ENCODE results near the gene TM6SF1.
"Not testable (repeated sequence)": the region's sequence is repeated elsewhere in the genome, so short reads cannot be mapped to it uniquely, and the experiment has no call there.

TM6SF1 gene

DNA sequence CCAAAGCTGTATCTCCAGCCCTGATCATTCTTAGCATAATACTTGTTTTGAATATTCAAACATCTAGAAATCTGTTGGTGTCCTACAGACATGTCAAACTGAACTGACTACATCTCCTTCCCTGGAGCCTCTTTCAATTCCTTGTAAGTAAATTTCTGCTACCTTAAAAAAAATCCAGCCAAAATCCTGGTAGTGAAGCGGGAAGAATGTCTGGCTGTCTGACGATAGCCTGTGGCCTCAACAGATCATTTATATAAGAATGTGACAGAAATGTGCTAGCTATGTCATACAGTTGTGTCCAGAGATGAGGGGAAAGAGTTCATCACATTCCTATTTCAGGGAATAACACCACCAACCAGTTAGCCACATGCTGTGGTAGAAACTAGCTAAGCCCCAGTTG, 18.6 kb upstream of the TM6SF1 start:
- DNase-seq (ENCODE audit: low spot score): no peak

DNA sequence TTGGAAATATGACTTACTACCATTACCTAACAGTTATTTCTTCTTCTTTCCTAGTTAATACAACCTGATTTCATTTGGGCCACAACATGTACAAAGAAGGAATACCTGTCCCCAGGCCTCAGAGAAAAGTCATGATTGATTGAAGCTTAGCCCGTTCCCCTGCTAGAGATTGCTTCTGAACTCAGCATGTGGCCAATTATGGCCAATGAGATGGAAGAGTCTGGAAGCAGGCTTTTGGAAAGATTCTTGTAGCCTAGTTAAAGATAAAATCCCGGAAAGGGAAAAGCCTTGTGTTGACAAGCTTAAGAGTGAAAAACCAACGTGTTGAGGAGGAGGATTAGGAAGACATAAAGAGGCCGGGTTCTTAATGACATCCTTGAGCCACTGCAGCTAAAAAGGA, 17.0 kb upstream of the TM6SF1 start:
- DNase-seq (ENCODE audit: low spot score): no peak

DNA sequence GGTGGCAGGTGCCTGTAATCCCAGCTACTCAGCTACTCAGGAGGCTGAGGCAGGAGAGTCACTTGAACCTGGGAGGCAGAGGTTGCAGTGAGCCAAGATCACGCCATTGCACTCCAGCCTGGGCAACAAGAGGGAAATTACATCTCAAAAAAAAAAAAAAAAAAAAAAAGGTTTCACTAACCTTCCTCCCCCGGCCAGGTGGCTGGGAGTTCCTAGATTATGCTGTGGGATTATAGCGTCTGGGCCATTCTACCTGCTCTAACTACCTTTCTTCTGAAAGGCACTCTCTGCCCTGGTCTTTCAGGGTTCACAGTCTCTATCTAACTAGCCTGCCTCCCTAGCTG, 15.5 kb upstream of the TM6SF1 start:
- not testable (repeated sequence) for DNase-seq (ENCODE audit: low spot score)

DNA sequence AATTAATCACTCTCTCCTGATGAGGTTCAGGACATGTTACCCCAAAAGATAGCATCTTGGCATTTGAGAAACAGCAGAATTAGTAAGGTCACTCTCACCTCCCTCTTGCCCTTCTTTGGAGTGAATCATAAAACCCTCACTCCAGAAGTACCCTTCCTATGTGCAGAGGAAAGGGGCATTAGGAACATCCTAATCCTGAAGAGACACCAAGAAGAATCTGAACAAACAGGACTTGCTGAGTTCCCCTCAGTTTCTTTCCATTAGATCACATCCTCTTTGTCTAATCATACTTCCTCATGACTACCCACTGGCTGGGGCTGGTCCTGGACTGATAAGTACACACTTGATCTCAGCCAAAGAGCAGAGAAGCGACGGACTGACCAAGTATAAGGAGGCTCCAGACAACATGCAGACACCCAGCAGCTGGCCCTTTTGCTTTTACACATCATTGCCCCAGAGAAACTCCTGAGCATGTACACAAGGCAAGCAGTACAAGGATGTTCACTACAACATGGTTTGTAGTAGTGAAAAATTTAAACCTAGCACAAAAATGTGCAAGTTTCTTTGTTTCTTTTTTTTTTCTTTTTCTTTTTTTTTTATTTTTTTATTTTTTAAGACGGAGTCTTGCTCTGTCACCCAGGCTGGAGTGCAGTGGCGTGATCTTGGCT, 15.0 kb upstream of the TM6SF1 start:
- DNase-seq (ENCODE audit: low spot score): no peak

DNA sequence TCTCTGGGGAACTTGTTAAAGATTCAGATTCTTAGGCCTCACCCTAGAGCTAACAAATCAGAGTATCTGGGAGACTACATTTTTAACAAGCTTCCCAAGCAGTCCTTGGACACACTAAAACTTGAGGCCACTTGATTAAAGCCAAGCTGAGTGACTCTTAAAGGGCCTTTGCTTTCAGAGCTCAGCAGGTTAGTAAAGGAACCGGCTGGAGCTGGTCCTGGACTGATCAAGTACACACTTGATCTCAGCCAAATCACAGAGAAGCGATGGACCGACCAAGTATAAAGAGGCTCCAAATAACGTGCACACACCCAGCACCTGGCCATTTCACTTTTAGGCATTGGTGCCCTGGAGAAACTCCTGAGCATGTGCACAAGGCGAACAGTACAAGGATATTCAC, 12.9 kb upstream of the TM6SF1 start:
- DNase-seq (ENCODE audit: low spot score): no peak

DNA sequence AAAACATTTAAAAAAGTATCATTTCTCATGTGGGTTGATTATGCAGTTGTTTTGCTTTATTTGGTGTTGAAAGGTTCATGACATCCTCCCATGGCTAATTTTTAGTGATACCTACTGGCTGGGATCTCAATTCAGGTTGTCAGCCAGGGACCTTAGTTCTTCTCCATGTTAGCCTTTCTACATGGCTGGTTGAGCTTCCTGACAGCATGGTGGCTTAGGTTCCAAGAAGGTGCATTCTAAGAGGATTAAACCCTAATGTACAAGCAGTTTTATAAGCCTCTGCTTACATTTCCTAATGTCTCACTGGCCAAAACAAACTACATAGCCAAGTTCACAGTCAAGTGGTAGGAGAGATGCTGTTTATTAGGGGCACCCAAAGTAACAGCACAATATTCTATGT, 9.4 kb upstream of the TM6SF1 start:
- DNase-seq (ENCODE audit: low spot score): no peak

DNA sequence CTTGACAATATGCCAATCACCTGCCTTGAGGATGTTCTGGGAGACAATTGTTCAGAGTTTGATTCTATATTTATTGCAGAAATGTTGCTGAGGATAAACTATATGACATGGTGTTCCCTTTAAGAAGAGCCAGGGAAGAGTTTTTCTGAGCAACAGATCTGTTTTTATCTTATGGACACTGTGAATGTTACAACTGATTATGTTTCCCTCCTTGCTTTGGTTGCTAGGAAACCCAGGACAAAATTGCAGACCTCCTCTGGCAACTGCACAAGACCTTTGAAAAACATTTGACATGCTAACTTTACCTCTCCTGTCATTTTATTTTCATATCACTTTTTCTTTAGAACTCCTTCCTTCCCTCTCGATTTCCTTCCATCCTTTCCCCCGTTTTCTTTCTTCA, 8.2 kb upstream of the TM6SF1 start:
- no peak for DNase-seq (ENCODE audit: low spot score)

DNA sequence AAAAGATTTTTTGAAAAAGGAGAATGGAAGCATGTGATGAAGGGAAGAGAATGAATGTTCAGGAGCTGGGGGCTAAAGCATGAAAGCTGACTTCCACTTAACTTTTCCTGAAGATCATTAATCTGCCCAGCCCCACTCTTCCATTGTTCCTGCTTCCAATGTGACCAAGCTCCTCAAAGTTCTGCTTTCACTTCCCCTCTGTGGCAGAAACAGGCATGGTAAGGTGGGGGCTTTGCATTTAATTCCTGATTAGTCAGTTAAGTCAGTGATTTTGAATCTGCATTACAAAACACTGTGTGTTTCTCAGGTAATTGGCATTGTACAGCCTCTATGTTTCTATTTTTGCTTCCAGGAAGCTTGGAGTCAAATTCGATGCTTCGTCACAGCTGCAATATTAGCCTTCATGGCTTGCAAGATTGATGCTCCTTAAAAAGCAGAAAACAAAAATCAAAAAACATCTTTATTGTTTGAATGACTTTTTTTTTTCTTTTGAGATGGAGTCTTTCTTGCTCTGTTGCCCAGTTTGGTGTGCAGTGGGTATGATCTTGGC, 7.3 kb upstream of the TM6SF1 start:
- DNase-seq (ENCODE audit: low spot score): no peak

DNA sequence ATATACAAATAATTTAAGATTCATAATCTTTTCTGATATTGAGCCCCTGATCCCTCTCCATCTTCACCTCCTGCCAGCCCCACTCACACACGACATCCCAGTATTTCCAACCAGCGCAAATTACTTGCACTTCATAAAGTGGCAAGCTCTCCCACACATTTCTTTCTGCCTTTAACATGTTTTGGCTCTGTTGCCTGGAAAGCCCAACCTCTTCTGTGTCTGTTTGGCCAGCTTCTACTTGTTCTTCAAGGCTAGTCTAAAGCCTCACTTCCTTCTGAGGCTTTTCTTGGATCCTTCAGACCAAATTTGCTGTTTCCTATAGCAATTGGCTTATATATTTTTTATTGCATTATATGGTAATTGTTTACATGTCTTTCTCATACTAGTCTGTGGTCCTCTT, 5.1 kb upstream of the TM6SF1 start:
- no peak for DNase-seq (ENCODE audit: low spot score)

DNA sequence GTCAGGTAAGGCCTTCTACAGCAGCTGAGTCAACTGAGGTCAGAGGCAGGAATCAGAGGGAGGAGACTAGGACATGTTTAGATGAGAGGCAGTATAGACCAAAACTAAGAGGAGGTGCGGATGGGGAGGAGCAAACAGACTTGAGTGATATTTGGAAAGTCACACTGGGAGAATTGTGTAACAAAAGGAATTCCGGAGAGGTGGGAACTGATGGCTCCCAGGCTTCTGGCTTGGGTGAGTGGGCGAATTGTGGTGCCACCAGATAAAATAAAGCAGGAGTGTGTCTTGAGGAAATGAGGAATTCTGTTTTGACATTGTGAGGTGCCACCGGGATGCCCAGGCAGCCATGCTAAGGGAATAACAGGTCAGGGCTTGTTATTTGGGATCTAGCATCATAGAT, 3.3 kb upstream of the TM6SF1 start:
- DNase-seq (ENCODE audit: low spot score): no peak

DNA sequence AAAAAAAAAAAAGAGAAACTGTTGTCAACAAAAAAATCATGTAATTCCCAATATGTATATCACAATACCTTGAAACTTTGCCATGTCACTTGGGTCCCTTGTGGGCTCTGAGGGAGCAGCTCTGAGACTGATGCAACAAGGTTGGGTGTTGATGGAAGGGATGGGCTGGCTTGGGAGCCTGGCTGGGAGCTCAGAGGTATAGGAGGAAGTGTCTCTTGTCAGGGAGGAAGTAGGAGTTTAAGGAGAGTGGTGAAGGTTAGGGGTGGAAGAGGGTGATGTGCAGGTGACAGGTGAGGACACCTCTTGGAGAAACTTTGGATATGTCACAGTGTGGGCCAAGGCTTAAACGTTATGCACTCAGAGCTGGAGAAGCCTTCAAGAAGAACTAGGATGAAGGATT, 2.0 kb upstream of the TM6SF1 start:
- DNase-seq (ENCODE audit: low spot score): no peak

DNA sequence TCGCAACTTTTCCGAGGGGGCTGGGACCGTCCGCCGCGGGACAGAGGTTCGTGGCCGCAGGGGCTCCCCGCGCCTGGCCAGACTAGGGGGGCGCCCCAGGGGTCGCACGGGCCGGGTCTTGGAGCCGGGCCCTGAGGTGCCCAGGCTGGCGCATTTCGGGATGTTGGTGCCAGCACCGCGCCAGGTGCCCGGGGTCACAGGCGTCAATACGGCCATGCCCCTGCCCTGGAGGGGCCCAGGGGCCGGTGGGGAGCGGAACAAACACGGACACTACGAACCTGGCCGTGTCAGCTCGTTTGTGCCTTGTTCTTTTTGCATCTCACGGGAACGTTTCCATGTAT, 366 bp downstream of the TM6SF1 start:
- no peak for DNase-seq (ENCODE audit: low spot score)

DNA sequence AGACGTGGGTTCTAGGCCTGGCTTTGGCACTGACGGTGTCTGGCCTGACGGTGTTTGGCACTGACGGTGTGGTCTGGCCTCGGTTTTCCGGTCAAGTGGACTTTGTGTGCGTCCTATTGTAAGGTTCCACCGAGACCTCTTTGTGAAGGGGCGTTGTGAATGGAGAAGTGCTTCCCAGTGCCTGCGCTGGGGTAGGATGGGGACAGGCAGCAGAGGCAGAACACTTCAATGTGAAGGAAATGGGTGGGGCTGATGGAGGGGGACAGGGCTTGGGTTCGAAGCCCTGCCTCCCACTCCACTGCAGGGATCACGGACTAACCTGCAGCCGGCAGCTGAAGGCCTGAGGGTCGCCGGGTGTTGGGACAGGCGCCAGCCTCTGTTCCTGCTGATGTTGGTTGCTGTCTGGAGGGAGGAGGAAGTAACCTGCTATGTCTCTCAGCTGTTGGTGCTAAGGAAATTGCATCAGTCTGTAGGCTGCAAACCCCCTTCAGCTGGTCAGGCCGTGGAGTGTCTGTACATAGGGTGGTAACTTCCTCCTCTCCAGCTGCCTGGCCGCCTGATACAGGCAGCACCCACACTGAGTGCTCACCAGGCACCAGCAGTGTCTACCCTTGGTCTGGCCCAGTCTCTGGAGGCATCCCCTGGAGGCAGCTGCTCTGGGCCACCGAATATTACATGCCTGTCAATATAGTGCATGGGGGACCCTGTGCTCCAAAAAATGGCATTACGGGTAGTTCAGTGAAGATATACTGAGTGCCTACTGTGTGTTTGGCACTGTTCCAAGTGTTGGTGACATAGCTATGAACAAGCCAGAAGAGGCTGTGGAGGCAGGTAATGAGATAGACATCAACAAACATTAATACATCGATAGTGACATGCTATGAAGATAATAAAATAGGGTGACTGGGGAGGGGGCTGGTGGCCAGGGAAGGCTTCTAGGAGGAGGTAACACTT, 1.1 kb downstream of the TM6SF1 start:
- DNase-seq (ENCODE audit: low spot score): no peak

DNA sequence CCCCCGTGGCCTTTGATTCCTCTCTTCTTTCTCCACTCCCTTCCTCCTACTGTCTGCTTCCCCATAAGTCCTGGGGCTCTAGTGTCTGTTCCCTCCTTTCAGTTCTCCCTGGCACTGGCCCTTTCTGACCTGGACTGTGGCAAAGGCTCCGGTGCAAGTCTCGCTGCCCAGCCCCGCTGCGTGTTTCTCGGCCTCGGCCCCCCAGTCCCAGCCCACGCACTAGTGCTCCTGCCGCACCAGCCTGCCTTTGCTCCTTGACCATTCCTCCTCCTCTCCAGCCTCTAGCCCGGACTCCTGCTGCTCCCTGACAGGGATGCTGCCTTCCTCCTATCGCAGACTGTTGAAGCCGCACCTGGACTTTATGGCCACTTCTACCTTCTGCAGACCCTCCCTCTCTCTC, 2.1 kb downstream of the TM6SF1 start:
- DNase-seq (ENCODE audit: low spot score): no peak

DNA sequence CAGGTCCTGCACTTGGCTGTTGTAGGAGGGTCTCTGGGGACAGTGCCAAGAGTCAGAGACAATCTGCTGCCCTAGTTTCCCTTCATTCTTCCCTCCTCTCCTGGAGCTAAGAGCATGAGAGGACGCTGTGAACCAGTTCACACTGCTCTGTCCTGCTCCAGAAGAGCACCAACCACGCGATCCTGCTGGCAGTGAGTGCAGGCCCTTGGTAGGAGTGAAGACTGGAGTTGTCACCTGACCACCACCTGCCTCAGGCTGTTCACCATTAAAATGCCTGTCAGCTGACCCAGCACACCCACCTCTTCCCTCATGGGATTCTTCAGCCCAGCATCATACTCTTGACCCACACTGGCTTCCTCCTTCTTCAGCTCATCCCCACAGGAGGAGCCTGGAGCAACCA, 2.9 kb downstream of the TM6SF1 start:
- no peak for DNase-seq (ENCODE audit: low spot score)

DNA sequence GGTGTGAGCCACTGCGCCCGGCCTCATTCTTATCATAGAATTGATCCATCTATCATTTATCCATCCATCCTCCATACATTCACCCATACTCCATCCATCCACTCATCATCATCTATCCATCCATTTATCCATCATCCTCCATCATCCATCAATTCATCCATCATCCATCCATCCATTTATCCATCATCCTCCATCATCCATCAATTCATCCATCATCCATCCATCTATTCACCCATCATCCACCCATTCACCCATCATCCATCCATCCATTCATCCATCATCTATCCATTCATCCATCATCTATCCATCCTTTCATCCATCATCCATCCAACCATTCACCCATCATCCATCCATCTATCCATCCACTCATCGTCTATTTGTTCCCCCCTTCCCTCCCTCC, 3.7 kb downstream of the TM6SF1 start:
- DNase-seq (ENCODE audit: low spot score): no peak

DNA sequence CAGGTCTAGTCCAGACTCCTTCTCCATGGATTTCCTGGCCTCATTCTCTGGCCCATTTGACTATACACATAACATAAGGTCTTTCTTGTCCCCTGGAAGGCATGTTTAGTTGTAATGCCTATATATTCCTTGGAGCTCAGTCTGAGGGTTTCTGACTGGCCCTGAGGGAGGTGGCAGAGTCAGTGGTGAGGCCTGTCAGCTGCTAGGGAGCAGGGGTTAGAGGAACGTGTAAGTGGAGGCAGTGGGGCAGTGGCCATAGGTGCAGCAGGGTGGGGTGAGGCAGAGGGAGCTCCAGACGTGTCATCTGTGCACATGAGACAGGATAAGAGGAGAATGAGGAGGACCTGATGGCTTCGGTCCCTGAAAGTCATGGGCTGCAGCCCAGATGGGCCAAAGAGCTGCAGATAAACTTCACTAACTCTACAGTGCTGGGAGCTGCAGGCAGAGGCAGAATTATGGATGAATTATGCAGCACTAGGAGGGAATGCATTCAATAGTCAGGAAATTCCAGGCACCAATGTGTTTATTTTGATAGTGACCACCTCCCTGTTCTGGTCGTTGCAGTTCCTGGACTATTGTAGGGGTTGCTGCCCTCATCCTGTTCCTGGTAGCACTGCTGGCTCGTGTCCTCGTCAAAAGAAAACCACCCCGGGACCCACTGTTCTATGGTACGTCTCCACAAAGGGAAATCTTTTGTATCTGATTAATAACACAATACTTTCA, 4.9 kb downstream of the TM6SF1 start:
- no peak for DNase-seq (ENCODE audit: low spot score)

DNA sequence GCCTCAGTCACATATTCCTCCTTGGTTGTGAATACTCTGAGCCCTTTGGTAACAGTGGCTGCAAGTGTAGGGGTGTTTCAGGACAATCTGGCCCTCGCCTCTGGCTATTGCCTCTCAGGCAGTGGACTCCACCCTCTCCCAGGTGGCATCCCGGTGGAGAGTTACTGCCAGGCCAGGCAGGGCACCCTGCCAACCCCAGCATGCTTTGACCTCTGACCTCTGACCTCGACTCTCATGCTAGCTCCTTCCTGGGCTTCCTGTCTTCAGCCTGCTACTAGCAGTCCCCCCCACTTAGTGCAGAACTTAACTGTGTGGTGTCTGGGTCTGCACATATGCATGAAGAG, 5.5 kb downstream of the TM6SF1 start:
- no peak for DNase-seq (ENCODE audit: low spot score)

DNA sequence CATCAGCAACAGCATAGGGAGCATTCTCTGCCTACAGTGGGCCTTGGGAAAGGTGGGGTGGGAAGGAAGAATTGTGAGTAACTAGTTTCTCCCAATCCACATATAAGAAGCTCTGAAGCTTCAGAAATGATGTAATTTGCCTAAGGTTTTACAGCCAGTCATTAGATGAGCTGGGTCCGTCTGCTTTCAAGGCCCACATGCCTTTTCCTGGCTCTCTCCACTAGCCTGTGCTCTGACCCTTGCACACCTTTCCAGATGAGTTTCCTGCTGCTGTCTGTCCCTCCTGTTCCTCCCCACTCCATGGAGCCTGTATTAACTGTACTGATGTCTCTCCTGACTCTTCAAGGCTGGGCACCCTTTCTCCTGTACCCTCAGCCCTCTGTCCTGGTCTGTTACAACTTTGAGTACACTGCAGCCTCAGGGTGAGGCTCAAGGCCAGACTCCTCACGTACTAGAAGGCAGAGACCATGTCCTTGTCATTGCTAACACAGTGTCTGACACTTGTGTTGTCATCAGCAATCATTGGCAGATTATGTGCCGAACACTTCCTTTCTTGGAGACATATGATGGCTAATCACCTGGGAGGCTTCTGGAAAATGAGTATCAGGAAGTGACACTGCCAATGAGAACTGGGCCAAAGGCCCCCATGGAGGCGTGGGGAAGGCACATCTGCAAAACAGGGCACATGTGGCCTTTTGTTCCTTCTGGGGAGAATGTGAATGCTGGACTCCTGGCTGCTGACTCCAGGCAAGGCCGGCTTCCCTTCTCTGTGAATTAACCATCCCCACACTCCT, 6.6 kb downstream of the TM6SF1 start:
- DNase-seq (ENCODE audit: low spot score): no peak

DNA sequence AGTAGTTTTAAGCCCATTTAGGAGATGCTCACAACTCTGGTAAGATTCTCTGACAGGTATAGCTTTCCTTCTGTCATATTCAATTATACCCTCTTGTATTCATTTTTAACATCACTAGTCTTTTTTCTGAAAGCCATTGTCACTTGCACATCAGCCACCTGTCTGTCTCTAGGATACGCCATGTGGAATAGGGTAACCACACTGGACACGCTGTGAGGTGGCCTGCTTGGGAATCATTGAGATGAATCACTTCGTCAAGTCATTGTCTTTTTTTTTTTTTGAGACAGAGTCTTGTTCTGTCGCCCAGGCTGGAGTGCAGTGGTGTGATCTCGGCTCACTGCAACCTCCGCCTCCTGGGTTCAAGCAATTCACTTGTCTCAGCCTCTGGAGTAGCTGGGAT, 7.4 kb downstream of the TM6SF1 start:
- DNase-seq (ENCODE audit: low spot score): no peak

DNA sequence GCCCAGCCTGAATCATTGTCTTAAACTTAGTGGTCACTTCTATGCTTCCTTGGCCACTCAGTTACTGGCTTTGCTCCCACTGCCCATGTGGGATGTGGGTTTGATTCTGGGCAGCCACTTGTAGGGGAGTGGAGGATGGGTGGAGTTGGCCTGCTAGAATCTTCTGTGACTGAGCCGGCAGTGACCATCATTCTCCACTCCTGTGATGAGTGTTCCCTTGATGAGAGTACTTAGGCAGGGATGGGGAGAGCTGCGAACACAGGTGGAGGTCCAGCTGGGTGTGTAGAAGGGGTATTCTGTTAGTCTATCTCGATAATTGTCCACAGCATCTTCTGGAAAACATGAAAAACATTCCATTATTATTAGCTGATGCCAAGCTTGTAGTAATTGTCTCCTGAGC, 8.0 kb downstream of the TM6SF1 start:
- no peak for DNase-seq (ENCODE audit: low spot score)
